ENCODE data around the gene FHIT.
A peak's percentile ranks its signal among the peaks of the same experiment; 100 is the strongest.
"Not testable (repeated sequence)": the region's sequence is repeated elsewhere in the genome, so short reads cannot be mapped to it uniquely, and the experiment has no call there.

FHIT gene

GRCh38 chr3:59809016-59809415 lies 1442.2 kb downstream of the FHIT start:
- DNase-seq = peak; percentile 79
- H3K27ac ChIP-seq (ENCODE audit: low read depth, low read length) = no peak overlapping the region
- no peak overlapping the region for H3K56ac ChIP-seq (ENCODE audit: low read length)
- H3K79me1 ChIP-seq (ENCODE audit: low read length) = no peaks in the 10 kb centered on the region
- H3K4me1 ChIP-seq (ENCODE audit: control insufficient read depth, low read depth, low read length) = peaks cover 9% of the 10 kb centered on the region
- H4K5ac ChIP-seq (ENCODE audit: low read length) = no peak overlapping the region
- no peaks in the 10 kb centered on the region for H3K36me3 ChIP-seq (ENCODE audit: control insufficient read depth, insufficient read depth, low read length)
- H3K18ac ChIP-seq (ENCODE audit: low read length) = peak overlapping the region; percentile 54
- no peak overlapping the region for H3K4me3 ChIP-seq (ENCODE audit: low read length)
- H3K23ac ChIP-seq (ENCODE audit: low read length) = no peak overlapping the region
- H3K79me2 ChIP-seq (ENCODE audit: control insufficient read depth, insufficient read depth, low read length) = no peaks in the 10 kb centered on the region
- no peaks in the 10 kb centered on the region for H3K27me3 ChIP-seq (ENCODE audit: insufficient read depth, low read length, poor library complexity)
- H2BK120ac ChIP-seq (ENCODE audit: low read depth, low read length) = peak overlapping the region; percentile 86
- no peak overlapping the region for H3K9ac ChIP-seq (ENCODE audit: low read length)
- no peak overlapping the region for H2AK5ac ChIP-seq (ENCODE audit: low read length)
- H4K8ac ChIP-seq (ENCODE audit: low read depth, low read length) = no peak overlapping the region
- no peak overlapping the region for H3K4me2 ChIP-seq (ENCODE audit: low read length)
- H3K4ac ChIP-seq (ENCODE audit: low read depth, low read length) = no peak overlapping the region
- H2BK5ac ChIP-seq (ENCODE audit: low read length) = no peak overlapping the region
- no CpG with 5 or more reads among the region's 4 CpGs for WGBS (ENCODE audit: extremely low coverage, insufficient coverage, low lambda C conversion rate)
- H2BK15ac ChIP-seq (replicated peaks; ENCODE audit: low read depth) = no peak overlapping the region

GRCh38 chr3:59808446-59808845 lies 1442.8 kb downstream of the FHIT start:
- H3K27me3 ChIP-seq (ENCODE audit: insufficient read depth, low read length, poor library complexity) = no peaks in the 10 kb centered on the region

GRCh38 chr3:59803268-59803667 lies 1448.0 kb downstream of the FHIT start:
- no peak overlapping the region for H2AK5ac ChIP-seq (ENCODE audit: low read length)
- no peak overlapping the region for H4K5ac ChIP-seq (ENCODE audit: low read length)
- H3K9ac ChIP-seq (ENCODE audit: low read length) = no peak overlapping the region
- H2BK120ac ChIP-seq (ENCODE audit: low read depth, low read length) = peak overlapping the region; percentile 54
- no peak overlapping the region for H2BK15ac ChIP-seq (replicated peaks; ENCODE audit: low read depth)
- no peak overlapping the region for H3K4me2 ChIP-seq (ENCODE audit: low read length)
- no peak overlapping the region for H3K4me3 ChIP-seq (ENCODE audit: low read length)
- H3K4ac ChIP-seq (ENCODE audit: low read depth, low read length) = no peak overlapping the region
- peak overlapping the region; percentile 97 for H3K18ac ChIP-seq (ENCODE audit: low read length)
- H3K79me1 ChIP-seq (ENCODE audit: low read length) = no peaks in the 10 kb centered on the region
- H3K36me3 ChIP-seq (ENCODE audit: control insufficient read depth, insufficient read depth, low read length) = no peaks in the 10 kb centered on the region
- WGBS (ENCODE audit: extremely low coverage, insufficient coverage, low lambda C conversion rate) = no CpG with 5 or more reads among the region's 11 CpGs
- H3K23ac ChIP-seq (ENCODE audit: low read length) = no peak overlapping the region
- no peaks in the 10 kb centered on the region for H3K79me2 ChIP-seq (ENCODE audit: control insufficient read depth, insufficient read depth, low read length)
- peaks cover 24% of the 10 kb centered on the region for H3K4me1 ChIP-seq (ENCODE audit: control insufficient read depth, low read depth, low read length)
- H2BK5ac ChIP-seq (ENCODE audit: low read length) = peak overlapping the region; percentile 76
- DNase-seq = peak; percentile 36
- no peaks in the 10 kb centered on the region for H3K27me3 ChIP-seq (ENCODE audit: insufficient read depth, low read length, poor library complexity)
- H4K8ac ChIP-seq (ENCODE audit: low read depth, low read length) = no peak overlapping the region
- H3K27ac ChIP-seq (ENCODE audit: low read depth, low read length) = peak overlapping the region; percentile 45
- no peak overlapping the region for H3K56ac ChIP-seq (ENCODE audit: low read length)

More at GRCh38 chr3:59808446-59808845, 1442.8 kb downstream of the FHIT start:
- no CpG with 5 or more reads among the region's 7 CpGs for WGBS (ENCODE audit: extremely low coverage, insufficient coverage, low lambda C conversion rate)
- DNase-seq = no peak
- Histone ChIP-seq H2AK5ac (ENCODE audit: low read length) (no peak overlapping the region), H3K4me1 (ENCODE audit: control insufficient read depth, low read depth, low read length) (peaks cover 9% of the 10 kb centered on the region), H3K36me3 (ENCODE audit: control insufficient read depth, insufficient read depth, low read length) (no peaks in the 10 kb centered on the region), H3K4me2 (ENCODE audit: low read length) (no peak overlapping the region), H2BK15ac (replicated peaks; ENCODE audit: low read depth) (no peak overlapping the region), H3K27ac (ENCODE audit: low read depth, low read length) (no peak overlapping the region), H2BK5ac (ENCODE audit: low read length) (no peak overlapping the region), H3K4ac (ENCODE audit: low read depth, low read length) (no peak overlapping the region), H3K79me2 (ENCODE audit: control insufficient read depth, insufficient read depth, low read length) (no peaks in the 10 kb centered on the region), H3K18ac (ENCODE audit: low read length) (peak overlapping the region; percentile 54), H4K5ac (ENCODE audit: low read length) (no peak overlapping the region), H3K4me3 (ENCODE audit: low read length) (no peak overlapping the region), H3K9ac (ENCODE audit: low read length) (no peak overlapping the region), H2BK120ac (ENCODE audit: low read depth, low read length) (peak overlapping the region; percentile 86), H4K8ac (ENCODE audit: low read depth, low read length) (no peak overlapping the region), H3K23ac (ENCODE audit: low read length) (no peak overlapping the region), H3K56ac (ENCODE audit: low read length) (no peak overlapping the region), H3K79me1 (ENCODE audit: low read length) (no peaks in the 10 kb centered on the region)

GRCh38 chr3:59802453-59802852 lies 1448.8 kb downstream of the FHIT start:
- peak overlapping the region; percentile 97 for H3K18ac ChIP-seq (ENCODE audit: low read length)

GRCh38 chr3:59802045-59802444 lies 1449.2 kb downstream of the FHIT start:
- no peaks in the 10 kb centered on the region for H3K79me2 ChIP-seq (ENCODE audit: control insufficient read depth, insufficient read depth, low read length)
- WGBS (ENCODE audit: extremely low coverage, insufficient coverage, low lambda C conversion rate) = no CpG with 5 or more reads among the region's 2 CpGs
- peak overlapping the region; percentile 42 for H3K18ac ChIP-seq (ENCODE audit: low read length)
- peak overlapping the region; percentile 34 for H3K9ac ChIP-seq (ENCODE audit: low read length)
- peak; percentile 71 for DNase-seq
- H2BK5ac ChIP-seq (ENCODE audit: low read length) = peak overlapping the region; percentile 97
- no peak overlapping the region for H3K23ac ChIP-seq (ENCODE audit: low read length)
- no peak overlapping the region for H3K4me2 ChIP-seq (ENCODE audit: low read length)
- peak overlapping the region; percentile 30 for H2BK120ac ChIP-seq (ENCODE audit: low read depth, low read length)
- H3K27me3 ChIP-seq (ENCODE audit: insufficient read depth, low read length, poor library complexity) = no peaks in the 10 kb centered on the region
- H4K5ac ChIP-seq (ENCODE audit: low read length) = no peak overlapping the region
- H2BK15ac ChIP-seq (replicated peaks; ENCODE audit: low read depth) = peak overlapping the region; percentile 5
- H3K27ac ChIP-seq (ENCODE audit: low read depth, low read length) = peak overlapping the region; percentile 62
- no peaks in the 10 kb centered on the region for H3K36me3 ChIP-seq (ENCODE audit: control insufficient read depth, insufficient read depth, low read length)
- H3K56ac ChIP-seq (ENCODE audit: low read length) = peak overlapping the region; percentile 54
- peaks cover 24% of the 10 kb centered on the region for H3K4me1 ChIP-seq (ENCODE audit: control insufficient read depth, low read depth, low read length)
- H2AK5ac ChIP-seq (ENCODE audit: low read length) = peak overlapping the region; percentile 93
- no peaks in the 10 kb centered on the region for H3K79me1 ChIP-seq (ENCODE audit: low read length)
- H4K8ac ChIP-seq (ENCODE audit: low read depth, low read length) = no peak overlapping the region
- no peak overlapping the region for H3K4me3 ChIP-seq (ENCODE audit: low read length)
- peak overlapping the region; percentile 99 for H3K4ac ChIP-seq (ENCODE audit: low read depth, low read length)

More at GRCh38 chr3:59802453-59802852, 1448.8 kb downstream of the FHIT start:
- H4K5ac ChIP-seq (ENCODE audit: low read length); H3K79me1 ChIP-seq (ENCODE audit: low read length); H3K4me2 ChIP-seq (ENCODE audit: low read length); H3K27me3 ChIP-seq (ENCODE audit: insufficient read depth, low read length, poor library complexity); H4K8ac ChIP-seq (ENCODE audit: low read depth, low read length); H3K79me2 ChIP-seq (ENCODE audit: control insufficient read depth, insufficient read depth, low read length); H3K36me3 ChIP-seq (ENCODE audit: control insufficient read depth, insufficient read depth, low read length); H2BK15ac ChIP-seq (replicated peaks; ENCODE audit: low read depth); H3K23ac ChIP-seq (ENCODE audit: low read length); H3K4me3 ChIP-seq (ENCODE audit: low read length); H3K4ac ChIP-seq (ENCODE audit: low read depth, low read length): not testable (repeated sequence)
- H2BK5ac ChIP-seq (ENCODE audit: low read length) = peak overlapping the region; percentile 83
- peak overlapping the region; percentile 62 for H3K56ac ChIP-seq (ENCODE audit: low read length)
- H3K27ac ChIP-seq (ENCODE audit: low read depth, low read length) = peak overlapping the region; percentile 33
- H2AK5ac ChIP-seq (ENCODE audit: low read length) = peak overlapping the region; percentile 65
- H3K9ac ChIP-seq (ENCODE audit: low read length) = peak overlapping the region; percentile 37
- H2BK120ac ChIP-seq (ENCODE audit: low read depth, low read length) = peak overlapping the region; percentile 54
- DNase-seq = peak; percentile 52
- no CpG with 5 or more reads among the region's 5 CpGs for WGBS (ENCODE audit: extremely low coverage, insufficient coverage, low lambda C conversion rate)
- peaks cover 24% of the 10 kb centered on the region for H3K4me1 ChIP-seq (ENCODE audit: control insufficient read depth, low read depth, low read length)

GRCh38 chr3:59800481-59800880 lies 1450.8 kb downstream of the FHIT start:
- Histone ChIP-seq H2BK15ac (replicated peaks; ENCODE audit: low read depth) (peak overlapping the region; percentile 86), H4K8ac (ENCODE audit: low read depth, low read length) (no peak overlapping the region), H3K27ac (ENCODE audit: low read depth, low read length) (peak overlapping the region; percentile 40), H3K56ac (ENCODE audit: low read length) (peak overlapping the region; percentile 53), H3K79me2 (ENCODE audit: control insufficient read depth, insufficient read depth, low read length) (no peaks in the 10 kb centered on the region), H3K36me3 (ENCODE audit: control insufficient read depth, insufficient read depth, low read length) (no peaks in the 10 kb centered on the region), H2AK5ac (ENCODE audit: low read length) (no peak overlapping the region), H3K4me2 (ENCODE audit: low read length) (no peak overlapping the region), H3K23ac (ENCODE audit: low read length) (no peak overlapping the region), H3K27me3 (ENCODE audit: insufficient read depth, low read length, poor library complexity) (no peaks in the 10 kb centered on the region), H3K4ac (ENCODE audit: low read depth, low read length) (peak overlapping the region; percentile 18), H3K9ac (ENCODE audit: low read length) (no peak overlapping the region), H2BK120ac (ENCODE audit: low read depth, low read length) (peak overlapping the region; percentile 99), H4K5ac (ENCODE audit: low read length) (no peak overlapping the region), H3K4me1 (ENCODE audit: control insufficient read depth, low read depth, low read length) (peaks cover 24% of the 10 kb centered on the region), H2BK5ac (ENCODE audit: low read length) (peak overlapping the region; percentile 72), H3K79me1 (ENCODE audit: low read length) (no peaks in the 10 kb centered on the region), H3K18ac (ENCODE audit: low read length) (peak overlapping the region; percentile 95), H3K4me3 (ENCODE audit: low read length) (no peak overlapping the region)
- WGBS (ENCODE audit: extremely low coverage, insufficient coverage, low lambda C conversion rate) = no CpG with 5 or more reads among the region's 2 CpGs
- DNase-seq = no peak
